Hepatocyte (in vitro differentiated cells): ENCODE measurements around the gene GRIA1. TPM values are rescaled to one million over a fixed set of nuclear protein-coding genes. Genes with fewer than 3 reads are reported as not detected.

Source experiments
- DNase-seq: peaks from one replicate; pipeline ENCODE4 v3.0.0-alpha.2; 2016; ENCODE audit warnings: low spot score
- H2AFZ ChIP-seq: fragments of 200-600 bp; sonication (generic); 2 replicates; pipeline ENCODE4 v1.6.0; 2016; ENCODE audit warnings: antibody characterized with exemption, mild to moderate bottlenecking
- H3K27ac ChIP-seq: fragments of 200-600 bp; sonication (generic); 2 replicates; pipeline ENCODE4 v1.5.1; 2016; ENCODE audit warnings: mild to moderate bottlenecking
- H3K27me3 ChIP-seq: fragments of 200-600 bp; sonication (generic); 2 replicates; pipeline ENCODE4 v1.6.1; 2016
- H3K36me3 ChIP-seq: fragments of 200-600 bp; sonication (generic); replicated peaks from 2 replicates; pipeline ENCODE4 v1.5.1; 2016; ENCODE audit warnings: low read depth; ENCODE audit not compliant: insufficient read depth
- H3K4me1 ChIP-seq: fragments of 200-600 bp; sonication (generic); 2 replicates; pipeline ENCODE4 v1.5.1; 2016; ENCODE audit warnings: mild to moderate bottlenecking, moderate library complexity; ENCODE audit not compliant: insufficient read depth
- H3K4me2 ChIP-seq: fragments of 200-600 bp; sonication (generic); 2 replicates; pipeline ENCODE4 v1.6.0; 2016
- H3K4me3 ChIP-seq: fragments of 200-600 bp; sonication (generic); 2 replicates; pipeline ENCODE4 v1.5.1; 2016; ENCODE audit warnings: mild to moderate bottlenecking
- H3K79me2 ChIP-seq: fragments of 200-600 bp; sonication (generic); 2 replicates; pipeline ENCODE4 v1.6.0; 2017; ENCODE audit warnings: mild to moderate bottlenecking
- H3K9me2 ChIP-seq: fragments of 200-600 bp; sonication (generic); replicated peaks from 2 replicates; pipeline ENCODE4 v1.6.0; 2017; ENCODE audit warnings: mild to moderate bottlenecking; ENCODE audit not compliant: insufficient read depth
- H3K9me3 ChIP-seq: fragments of 200-600 bp; sonication (generic); 2 replicates; pipeline ENCODE4 v1.5.1; 2016; ENCODE audit warnings: low read depth, mild to moderate bottlenecking
- H4K20me1 ChIP-seq: fragments of 200-600 bp; sonication (generic); 2 replicates; pipeline ENCODE4 v1.6.0; 2016; ENCODE audit warnings: mild to moderate bottlenecking; ENCODE audit not compliant: insufficient read depth, poor library complexity, severe bottlenecking
- EZH2 ChIP-seq: fragments of 200-600 bp; sonication (generic); IDR thresholded peaks from 2 replicates; pipeline ENCODE4 v1.6.1; 2016; ENCODE audit warnings: antibody characterized with exemption, mild to moderate bottlenecking, borderline replicate concordance
- EZH2phosphoT487 ChIP-seq: fragments of 200-600 bp; sonication (generic); IDR thresholded peaks from one replicate; pipeline ENCODE4 v1.6.1; 2018; ENCODE audit warnings: antibody characterized with exemption, mild to moderate bottlenecking, low read depth, moderate library complexity; ENCODE audit not compliant: unreplicated experiment, severe bottlenecking
- WGBS: methylation state at CpG from one replicate; pipeline ENCODE4 v1.1.6; 2016; ENCODE audit warnings: low lambda C conversion rate; ENCODE audit errors: missing lambda C conversion rate; 5-methylcytosine and 5-hydroxymethylcytosine counted together
- polyA plus RNA-seq: library from polyadenylated mRNA; unstranded; fragments of >200 nt; fragmentation: Nextera tagmentation; extraction: Ambion mirVana; gene quantifications from 2 replicates; pipeline ENCODE4 v1.2.1, GENCODE V29; 2016
- total RNA-seq: library from RNA; depleted of rRNA; stranded (reverse); fragments of >200 nt; gene quantifications from 2 replicates; pipeline ENCODE4 v1.2.3, GENCODE V29; 2014
- TF ChIP-seq, protein P1 (sequence below): fragments of 200-600 bp; sonication (generic); IDR thresholded peaks from 2 replicates; pipeline ENCODE4 v1.5.1; 2016; ENCODE audit warnings: antibody characterized with exemption, mild to moderate bottlenecking; ENCODE audit not compliant: poor library complexity

GRIA1 gene
- total and polyA plus RNA-seq, 2 experiments from 2014 or later = 0.29 to 0.50 TPM

DNA sequence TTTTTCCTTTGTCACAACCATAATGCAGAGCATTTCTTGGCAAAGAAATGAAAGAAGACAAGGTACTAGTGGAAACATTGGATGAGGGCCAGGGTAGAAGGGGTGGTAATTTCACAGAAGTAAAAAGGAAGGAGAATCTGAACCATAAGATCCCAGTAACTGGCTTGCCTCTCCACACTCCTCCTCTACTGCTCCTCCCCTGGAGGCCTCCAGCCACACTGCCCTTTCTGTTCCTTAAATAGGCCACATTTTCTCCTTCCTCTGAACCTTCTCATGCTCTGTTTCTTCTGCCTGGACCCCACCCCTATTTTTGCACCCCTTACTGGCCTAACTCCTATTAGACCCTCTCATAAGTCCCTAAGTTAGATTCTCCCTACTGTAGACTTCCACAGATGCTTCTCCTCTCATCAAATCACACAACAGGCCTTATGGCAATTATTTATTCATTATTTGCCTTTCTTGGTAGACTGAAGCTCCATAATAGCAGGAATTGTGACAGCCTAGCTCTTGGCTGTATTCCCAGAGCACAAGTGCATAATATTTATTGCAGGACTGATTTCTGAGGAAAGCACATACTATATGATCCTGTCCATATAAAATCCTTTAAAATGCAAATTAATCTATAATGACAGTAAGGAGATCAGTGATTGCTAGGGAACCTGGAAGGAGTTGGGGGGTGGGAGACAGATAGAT is 31.3 kb upstream of the GRIA1 start:
- H3K27ac ChIP-seq = no peak overlapping the region
- no peaks in the 10 kb centered on the region for H4K20me1 ChIP-seq
- H3K9me3 ChIP-seq = no peaks in the 10 kb centered on the region
- no peak overlapping the region for H2AFZ ChIP-seq
- no peak overlapping the region for H3K4me3 ChIP-seq
- H3K79me2 ChIP-seq = no peaks in the 10 kb centered on the region
- no peaks in the 10 kb centered on the region for H3K36me3 ChIP-seq
- no peak overlapping the region for H3K4me2 ChIP-seq
- no peaks in the 10 kb centered on the region for H3K9me2 ChIP-seq
- DNase-seq = no peak
- H3K4me1 ChIP-seq = no peaks in the 10 kb centered on the region
- TF ChIP-seq EZH2 (no peak), EZH2phosphoT487 (no peak)
- TF ChIP-seq, protein P1, sequence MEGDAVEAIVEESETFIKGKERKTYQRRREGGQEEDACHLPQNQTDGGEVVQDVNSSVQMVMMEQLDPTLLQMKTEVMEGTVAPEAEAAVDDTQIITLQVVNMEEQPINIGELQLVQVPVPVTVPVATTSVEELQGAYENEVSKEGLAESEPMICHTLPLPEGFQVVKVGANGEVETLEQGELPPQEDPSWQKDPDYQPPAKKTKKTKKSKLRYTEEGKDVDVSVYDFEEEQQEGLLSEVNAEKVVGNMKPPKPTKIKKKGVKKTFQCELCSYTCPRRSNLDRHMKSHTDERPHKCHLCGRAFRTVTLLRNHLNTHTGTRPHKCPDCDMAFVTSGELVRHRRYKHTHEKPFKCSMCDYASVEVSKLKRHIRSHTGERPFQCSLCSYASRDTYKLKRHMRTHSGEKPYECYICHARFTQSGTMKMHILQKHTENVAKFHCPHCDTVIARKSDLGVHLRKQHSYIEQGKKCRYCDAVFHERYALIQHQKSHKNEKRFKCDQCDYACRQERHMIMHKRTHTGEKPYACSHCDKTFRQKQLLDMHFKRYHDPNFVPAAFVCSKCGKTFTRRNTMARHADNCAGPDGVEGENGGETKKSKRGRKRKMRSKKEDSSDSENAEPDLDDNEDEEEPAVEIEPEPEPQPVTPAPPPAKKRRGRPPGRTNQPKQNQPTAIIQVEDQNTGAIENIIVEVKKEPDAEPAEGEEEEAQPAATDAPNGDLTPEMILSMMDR = no peak
- no peaks in the 10 kb centered on the region for H3K27me3 ChIP-seq

DNA sequence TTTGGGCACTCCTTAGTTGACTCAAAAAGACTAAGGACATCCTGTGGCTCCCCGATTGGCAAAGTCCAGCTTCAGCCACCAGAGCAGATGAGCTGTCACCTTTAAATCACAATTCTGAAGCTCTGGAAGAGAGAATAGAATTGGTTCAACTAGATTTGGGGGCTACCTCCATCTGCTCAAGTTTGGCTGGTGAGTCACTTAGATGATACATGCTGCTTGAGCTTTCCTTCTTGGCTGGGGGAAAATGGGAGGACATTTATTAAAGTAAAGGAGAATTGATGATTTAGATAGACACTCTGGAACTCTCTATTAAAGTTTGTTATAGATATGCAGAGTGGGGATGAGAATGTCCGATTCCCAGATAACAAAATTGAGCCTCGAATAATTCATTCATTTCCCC is 30.0 kb upstream of the GRIA1 start:
- no peaks in the 10 kb centered on the region for H3K9me2 ChIP-seq
- no peak overlapping the region for H3K27ac ChIP-seq
- no peaks in the 10 kb centered on the region for H3K27me3 ChIP-seq
- WGBS = 87% methylated on average over 3 of the region's 3 CpGs
- H3K79me2 ChIP-seq = no peaks in the 10 kb centered on the region
- TF ChIP-seq, protein P1 = no peak
- TF ChIP-seq EZH2phosphoT487 (no peak), EZH2 (no peak)
- no peak overlapping the region for H3K4me3 ChIP-seq
- no peak overlapping the region for H3K4me2 ChIP-seq
- H2AFZ ChIP-seq = no peak overlapping the region
- no peaks in the 10 kb centered on the region for H3K4me1 ChIP-seq
- DNase-seq = no peak
- H3K36me3 ChIP-seq = no peaks in the 10 kb centered on the region
- no peaks in the 10 kb centered on the region for H3K9me3 ChIP-seq
- no peaks in the 10 kb centered on the region for H4K20me1 ChIP-seq

DNA sequence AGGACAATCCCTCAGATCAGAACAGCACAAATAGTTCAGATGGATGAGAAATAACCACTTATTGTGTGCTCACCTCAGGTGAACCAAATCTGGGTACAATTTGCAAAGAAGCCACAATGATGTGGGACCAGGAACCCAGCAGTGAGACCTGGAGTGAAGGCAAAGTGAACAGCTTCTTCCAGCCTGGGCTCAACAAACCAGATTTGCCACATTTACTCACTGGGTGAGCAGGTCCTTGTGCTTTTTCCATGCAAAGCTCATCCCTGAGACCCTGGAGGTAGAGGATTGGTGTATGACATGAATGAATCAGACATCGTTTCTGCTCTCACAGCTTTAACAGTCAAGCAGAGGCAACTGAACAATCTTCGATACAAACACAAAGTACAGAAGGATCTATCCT is 29.1 kb upstream of the GRIA1 start:
- Histone ChIP-seq H3K79me2 (no peaks in the 10 kb centered on the region), H3K36me3 (no peaks in the 10 kb centered on the region), H3K4me3 (no peak overlapping the region), H3K4me2 (no peak overlapping the region), H3K4me1 (no peaks in the 10 kb centered on the region), H4K20me1 (no peaks in the 10 kb centered on the region), H2AFZ (no peak overlapping the region), H3K9me3 (no peaks in the 10 kb centered on the region), H3K27ac (no peak overlapping the region), H3K9me2 (no peaks in the 10 kb centered on the region), H3K27me3 (no peaks in the 10 kb centered on the region)
- 98% methylated on average over 2 of the region's 2 CpGs for WGBS
- no peak for DNase-seq
- TF ChIP-seq, protein P1 = no peak
- no peak for TF ChIP-seq EZH2phosphoT487
- TF ChIP-seq EZH2 = no peak

DNA sequence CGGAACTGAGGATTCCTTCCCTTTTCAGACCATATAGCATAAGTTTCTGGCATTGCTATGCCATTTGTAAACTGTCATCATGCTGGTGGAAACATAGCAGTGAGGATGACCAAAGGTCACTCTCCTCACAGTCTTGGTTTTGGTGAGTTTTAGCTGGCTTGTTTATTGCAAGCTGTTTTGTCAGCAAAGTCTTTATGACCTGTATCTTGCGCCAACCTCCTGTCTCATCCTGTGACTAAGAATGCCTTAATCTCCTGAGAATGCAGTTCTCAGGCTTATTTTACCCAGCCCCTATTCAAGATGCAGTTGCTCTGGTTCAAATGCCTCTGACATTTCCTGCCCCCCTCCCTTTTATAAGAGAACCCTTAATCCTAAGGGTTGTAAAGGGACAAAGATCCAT is 26.7 kb upstream of the GRIA1 start:
- peak overlapping the region; percentile 38 for H3K4me2 ChIP-seq
- TF ChIP-seq EZH2phosphoT487 = no peak
- no peak for TF ChIP-seq EZH2
- TF ChIP-seq, protein P1 = no peak
- no peaks in the 10 kb centered on the region for H3K4me1 ChIP-seq
- peak overlapping the region; percentile 82 for H3K27ac ChIP-seq
- H3K9me2 ChIP-seq = no peaks in the 10 kb centered on the region
- H3K4me3 ChIP-seq = no peak overlapping the region
- WGBS = 62% methylated on average over 2 of the region's 2 CpGs
- no peaks in the 10 kb centered on the region for H3K36me3 ChIP-seq
- H3K9me3 ChIP-seq = no peaks in the 10 kb centered on the region
- no peaks in the 10 kb centered on the region for H3K79me2 ChIP-seq
- no peaks in the 10 kb centered on the region for H4K20me1 ChIP-seq
- no peak overlapping the region for H2AFZ ChIP-seq
- peak; percentile 60 for DNase-seq
- H3K27me3 ChIP-seq = peaks cover 4% of the 10 kb centered on the region
